SW 1271 (cell line): ENCODE data around the gene MATCAP1.
A peak's percentile ranks its signal among the peaks of the same experiment; 100 is the strongest.

Experiments used
- DNase-seq, 2 experiments: peaks; one replicate each; lab custom pipeline; 2025; lab: John Stamatoyannopoulos, UW

MATCAP1 gene

GRCh38 chr16:67208154-67208896, 24.6 kb upstream of the MATCAP1 start:
- no peak for DNase-seq

DNA sequence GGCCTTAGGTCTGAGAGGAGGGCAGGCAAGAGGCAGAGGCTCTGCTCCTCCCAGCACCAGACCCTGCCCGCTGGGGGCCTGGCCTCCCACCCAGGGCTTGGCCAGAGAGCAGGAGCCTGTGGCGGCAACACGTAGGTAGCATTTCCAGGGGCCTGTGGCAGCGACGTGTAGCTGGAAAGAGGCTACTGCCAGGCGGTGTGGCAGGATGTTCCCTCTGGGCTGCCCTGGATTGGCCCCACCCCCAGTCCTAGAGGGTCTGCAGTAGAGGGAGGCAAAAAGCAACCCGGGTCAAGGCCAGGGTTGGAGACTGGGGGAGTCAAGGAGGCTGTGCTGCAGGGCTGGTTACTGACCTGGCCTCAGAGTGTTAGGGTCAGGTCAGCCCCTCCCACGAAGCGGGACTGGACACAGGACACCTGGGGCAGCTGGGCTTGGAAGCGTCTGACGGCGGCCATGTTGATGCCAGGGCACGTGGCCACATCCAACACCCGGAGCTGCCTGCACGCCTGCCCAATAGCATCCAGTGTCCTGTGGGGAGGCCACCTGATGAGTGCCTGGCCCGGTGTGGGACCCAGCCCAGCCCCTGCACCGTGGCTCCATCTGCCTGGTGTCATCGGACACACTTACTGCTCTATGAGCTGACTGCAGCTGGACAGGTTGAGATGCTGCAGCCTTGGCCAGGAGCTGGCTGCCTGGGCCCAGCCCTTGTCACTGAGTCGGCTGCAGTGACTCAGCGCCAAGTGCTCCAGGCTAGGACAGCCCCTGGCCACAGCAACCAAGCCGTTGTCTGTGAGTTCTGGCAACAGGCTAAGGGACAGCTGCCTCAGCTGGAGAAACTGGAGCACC, 23.7 kb upstream of the MATCAP1 start:
- no peak for DNase-seq

- no peak for DNase-seq
Observed at GRCh38 chr16:67206838-67207248, 23.1 kb upstream of the MATCAP1 start.

- no peak for DNase-seq
Observed at GRCh38 chr16:67206129-67206837, 22.5 kb upstream of the MATCAP1 start.

- DNase-seq, result no peak
Observed at GRCh38 chr16:67204076-67204475, 20.3 kb upstream of the MATCAP1 start.

- DNase-seq, result no peak
Observed at GRCh38 chr16:67202956-67203493, 19.3 kb upstream of the MATCAP1 start.

GRCh38 chr16:67202426-67202825, 18.7 kb upstream of the MATCAP1 start:
- no peak for DNase-seq

- DNase-seq, result no peak
Observed at GRCh38 chr16:67201411-67202345, 17.9 kb upstream of the MATCAP1 start.

DNA sequence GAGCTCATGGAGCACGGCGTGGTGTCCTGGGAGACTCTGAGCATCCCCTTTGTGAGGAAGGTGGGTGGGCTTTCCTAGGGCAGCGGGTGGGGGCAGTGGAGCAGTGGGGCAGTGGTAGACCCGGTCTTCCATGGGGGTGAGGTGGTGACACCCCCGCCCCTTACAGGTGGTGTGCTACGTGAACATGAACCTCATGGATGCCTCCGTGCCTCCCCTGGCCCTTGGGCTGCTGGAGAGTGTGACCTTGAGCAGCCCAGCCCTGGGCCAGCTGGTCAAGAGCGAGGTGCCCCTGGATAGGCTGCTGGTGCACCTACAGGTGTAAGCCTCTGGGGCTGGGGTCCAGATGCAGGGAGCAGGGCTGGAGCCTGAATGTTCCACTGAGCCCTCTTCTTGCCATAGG, 16.7 kb upstream of the MATCAP1 start:
- DNase-seq, result no peak

DNA sequence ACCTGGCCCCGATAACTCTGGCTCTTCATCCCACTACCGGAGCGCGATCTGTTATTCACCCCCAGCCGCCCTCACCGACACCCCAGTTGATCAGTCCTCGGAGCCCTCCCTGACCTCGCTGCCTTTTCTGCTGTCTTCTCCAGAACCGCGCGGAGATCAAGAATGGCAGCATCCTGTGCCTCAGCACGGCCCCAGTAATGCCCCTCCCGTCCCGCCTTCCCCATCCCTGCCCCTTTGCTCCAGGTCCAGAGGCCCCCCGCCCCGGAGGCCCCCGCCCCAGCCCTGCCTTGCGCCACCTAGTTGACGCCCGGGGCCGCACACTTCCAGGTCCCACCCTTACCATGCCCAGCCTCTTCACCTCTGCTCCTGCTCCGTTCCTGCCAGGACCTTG, 16.0 kb upstream of the MATCAP1 start:
- DNase-seq, result no peak

GRCh38 chr16:67199011-67199807, 15.4 kb upstream of the MATCAP1 start, which contains the start of gene ELMO3:
Gene ELMO3 (plus strand): TSS chr16:67199131. CDS start chr16:67199327, 196 bp downstream.
- DNase-seq, result no peak

DNA sequence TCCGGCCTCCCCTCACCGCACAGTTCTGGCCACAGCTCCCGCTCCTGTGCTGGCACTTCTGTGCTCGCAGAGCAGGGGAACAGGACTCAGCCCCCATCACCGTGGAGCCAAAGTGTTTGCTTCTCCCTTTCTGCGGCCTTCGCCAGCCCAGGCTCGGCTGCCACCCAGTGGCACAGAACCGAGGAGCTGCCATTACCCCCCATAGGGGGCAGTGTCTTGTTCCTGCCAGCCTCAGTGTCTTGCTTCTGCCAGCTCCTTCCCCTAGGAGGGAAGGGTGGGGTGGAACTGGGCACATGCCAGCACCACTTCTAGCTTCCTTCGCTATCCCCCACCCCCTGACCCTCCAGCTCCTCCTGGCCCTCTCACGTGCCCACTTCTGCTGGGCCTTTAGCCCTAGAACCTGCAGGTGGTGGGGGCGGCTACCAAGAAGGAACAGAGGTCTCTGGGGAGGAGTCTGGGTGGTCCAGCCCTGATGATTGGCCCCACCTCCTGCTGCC, 14.5 kb upstream of the MATCAP1 start:
- peak in 1 of 2 experiments; percentile 35 for DNase-seq

- DNase-seq, result no peak
Observed at GRCh38 chr16:67197704-67198103, 13.9 kb upstream of the MATCAP1 start.

- DNase-seq, result no peak
Observed at GRCh38 chr16:67196881-67197280, 13.1 kb upstream of the MATCAP1 start.

- DNase-seq, result no peak
Observed at GRCh38 chr16:67195676-67196075, 11.9 kb upstream of the MATCAP1 start.

DNA sequence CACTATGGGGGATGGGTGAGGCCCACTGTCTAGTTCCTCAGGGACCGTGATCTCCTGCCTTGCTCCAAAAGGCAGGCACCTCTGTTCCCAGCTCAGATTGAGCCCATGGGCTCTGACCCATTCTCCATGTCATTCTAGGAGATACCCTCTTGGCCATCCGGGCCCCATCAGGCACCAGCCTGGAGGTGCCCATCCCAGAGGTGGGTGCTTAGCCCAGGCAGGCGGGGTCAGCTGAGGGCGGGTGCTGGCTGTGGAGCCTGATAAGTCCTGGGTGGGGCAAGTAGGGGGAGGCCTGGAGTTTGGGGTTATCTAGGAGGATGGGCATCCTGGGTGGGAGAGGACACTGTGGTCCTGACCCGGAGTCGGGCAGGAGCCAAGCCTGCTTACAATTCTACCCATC, 10.5 kb upstream of the MATCAP1 start:
- DNase-seq, result no peak

DNA sequence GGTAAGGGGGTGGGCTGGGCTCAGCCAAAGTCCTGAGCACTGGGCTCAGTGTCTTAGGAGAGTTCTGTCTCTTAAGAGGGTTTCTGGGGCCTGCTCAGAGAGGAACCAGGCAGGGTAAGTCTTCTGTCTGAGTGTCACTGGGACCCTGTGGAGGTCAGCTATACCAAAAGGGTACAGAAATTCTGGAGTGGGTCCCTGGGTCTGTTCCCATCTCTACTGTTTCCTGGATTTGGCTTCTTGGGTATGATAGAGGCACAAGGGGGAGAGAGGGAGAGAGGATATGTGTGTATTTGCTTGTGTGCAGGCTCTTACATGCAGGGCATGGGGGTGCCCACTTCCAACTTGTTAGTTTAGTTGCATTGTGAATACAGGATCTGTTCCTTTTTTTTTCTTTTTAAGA, 9.8 kb upstream of the MATCAP1 start:
- DNase-seq, result no peak

GRCh38 chr16:67192781-67193361, 9.1 kb upstream of the MATCAP1 start:
- no peak for DNase-seq

DNA sequence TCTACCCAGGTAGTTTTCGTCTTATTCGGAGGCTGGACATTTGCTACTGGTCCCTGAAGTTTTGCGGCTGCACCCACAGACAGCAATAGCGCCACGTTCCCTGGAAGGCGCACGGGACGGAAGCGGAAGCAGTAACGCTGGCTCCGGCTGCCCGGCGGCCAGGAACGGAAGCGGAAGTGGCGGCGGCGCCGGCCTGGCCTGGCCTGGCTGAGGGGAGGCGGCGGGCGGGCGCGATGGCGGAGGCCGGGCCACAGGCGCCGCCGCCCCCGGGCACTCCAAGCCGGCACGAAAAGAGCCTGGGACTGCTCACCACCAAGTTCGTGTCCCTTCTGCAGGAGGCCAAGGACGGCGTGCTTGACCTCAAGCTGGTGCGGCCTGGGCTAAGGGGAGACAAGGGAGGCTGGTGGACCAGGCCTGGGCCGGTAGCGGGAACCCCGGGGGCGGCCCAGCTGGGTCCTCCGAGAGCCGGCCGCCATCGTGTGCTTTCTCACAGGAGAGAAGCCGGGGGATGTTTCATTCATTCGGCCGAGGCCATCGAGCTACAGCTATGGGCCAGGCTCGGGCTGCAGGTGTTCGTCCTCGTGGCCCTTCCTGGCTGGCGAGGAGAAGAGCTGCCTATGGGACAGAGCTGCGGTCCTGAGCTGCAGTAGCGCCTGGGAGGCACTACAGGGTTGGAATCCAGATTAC, 8.4 kb upstream of the MATCAP1 start, which contains the start of gene E2F4:
TSS of gene E2F4 (plus strand) at position 161 of the 687 bp plus-strand sequence. CDS start at position 234, 73 bp downstream.
- peak; percentile 78 to 87 for DNase-seq
